ENCODE results near the gene TMEM151B.
"Not testable (repeated sequence)": the region's sequence is repeated elsewhere in the genome, so short reads cannot be mapped to it uniquely, and the experiment has no call there.

Gene TMEM151B

DNA sequence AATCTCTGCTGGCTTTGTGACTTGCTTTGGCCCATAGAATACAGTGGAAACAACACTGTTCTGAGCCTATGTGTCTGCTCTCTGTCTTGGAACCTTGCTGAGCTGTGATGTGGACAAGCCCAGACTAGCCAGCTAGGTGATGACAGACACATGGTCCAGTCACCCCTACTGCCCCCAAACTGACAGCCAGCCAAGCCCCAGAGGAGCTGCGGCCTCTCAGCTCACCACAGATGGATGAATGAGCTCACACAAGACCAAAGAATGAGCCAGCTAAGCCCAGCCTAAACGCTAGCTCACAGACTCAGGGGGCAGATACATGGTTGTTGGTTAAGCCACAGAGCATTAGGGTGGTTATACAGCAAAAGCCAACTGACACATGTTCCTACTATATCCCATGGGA, 38.8 kb downstream of the TMEM151B start:
- DNase-seq, result no peak

DNA sequence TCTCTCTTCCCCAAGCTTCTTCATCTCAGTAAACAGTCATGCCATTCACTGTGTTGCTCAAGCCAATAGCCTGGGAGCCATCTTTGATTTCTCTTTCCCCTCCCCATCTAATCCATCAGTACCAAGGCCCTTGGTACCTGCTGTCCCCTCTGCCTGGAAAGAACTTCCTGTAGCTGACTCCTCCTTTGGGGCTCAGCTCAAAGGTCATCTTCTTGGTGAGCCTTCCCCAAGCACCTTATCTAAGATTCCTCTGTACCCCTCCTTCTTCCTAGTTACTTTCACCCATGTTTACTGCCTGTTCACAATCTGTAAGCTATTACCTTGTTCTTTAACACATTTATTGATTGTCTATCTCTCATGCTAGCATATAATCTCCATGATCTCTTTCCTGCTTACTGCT, 39.4 kb downstream of the TMEM151B start:
- DNase-seq, result no peak

DNA sequence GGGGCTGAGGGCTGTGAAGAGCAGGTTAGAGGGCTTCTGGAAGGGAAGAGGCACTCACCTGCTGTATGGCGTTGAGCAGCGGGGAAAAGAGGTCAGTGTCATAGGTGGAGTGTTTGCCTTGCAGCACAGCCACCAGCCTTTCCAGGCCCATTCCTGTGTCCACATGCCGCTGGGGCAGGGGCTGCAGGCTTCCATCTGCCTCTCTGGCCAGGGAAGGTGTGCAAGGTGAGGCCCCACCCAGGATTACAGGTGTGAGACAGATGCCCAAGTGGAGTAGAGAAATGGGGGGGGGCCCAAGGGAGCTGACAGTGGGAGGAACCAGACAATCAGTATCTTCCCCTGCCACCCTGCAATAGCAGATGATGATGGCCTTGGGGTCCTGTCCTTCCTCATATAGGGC, 40.0 kb downstream of the TMEM151B start:
- no peak for DNase-seq

DNA sequence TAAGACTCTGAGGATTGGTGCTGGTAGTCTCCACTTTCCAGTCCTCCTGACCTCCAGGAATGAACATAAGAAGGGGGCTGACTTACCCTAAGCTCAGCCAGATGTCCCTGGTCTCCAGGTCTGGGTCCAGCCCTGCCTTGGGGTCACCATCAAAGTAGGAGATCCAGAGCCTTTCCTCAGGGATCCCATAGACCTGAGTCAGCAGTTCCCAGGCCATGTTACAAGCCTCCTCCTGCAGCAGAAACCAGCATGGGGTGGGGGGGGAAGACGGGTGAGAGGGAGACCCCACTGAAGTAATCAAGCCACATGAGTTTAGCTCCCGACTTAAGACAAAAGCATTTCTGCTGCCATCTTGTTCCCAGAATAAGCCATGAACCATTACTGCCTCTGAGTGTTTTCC, 41.1 kb downstream of the TMEM151B start:
- no peak for DNase-seq

DNA sequence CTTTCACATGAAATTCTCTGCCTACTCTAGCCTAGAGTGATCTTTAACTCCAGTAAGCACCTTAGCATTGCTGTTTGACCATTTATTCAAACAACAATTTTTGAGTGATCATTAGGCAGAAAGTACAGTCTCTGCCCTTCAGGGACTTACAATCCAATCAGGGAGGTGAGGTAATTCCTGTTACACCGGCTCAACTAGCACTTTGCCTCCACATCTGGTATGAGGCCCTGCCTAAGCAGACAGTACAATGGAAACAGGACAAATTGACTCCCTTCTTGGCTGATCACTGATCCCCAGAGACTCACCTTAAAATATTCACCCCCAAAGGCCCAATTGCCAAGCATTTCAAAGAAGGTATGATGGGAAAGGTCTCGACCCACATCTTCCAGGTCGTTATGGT, 41.5 kb downstream of the TMEM151B start:
- DNase-seq, result no peak

DNA sequence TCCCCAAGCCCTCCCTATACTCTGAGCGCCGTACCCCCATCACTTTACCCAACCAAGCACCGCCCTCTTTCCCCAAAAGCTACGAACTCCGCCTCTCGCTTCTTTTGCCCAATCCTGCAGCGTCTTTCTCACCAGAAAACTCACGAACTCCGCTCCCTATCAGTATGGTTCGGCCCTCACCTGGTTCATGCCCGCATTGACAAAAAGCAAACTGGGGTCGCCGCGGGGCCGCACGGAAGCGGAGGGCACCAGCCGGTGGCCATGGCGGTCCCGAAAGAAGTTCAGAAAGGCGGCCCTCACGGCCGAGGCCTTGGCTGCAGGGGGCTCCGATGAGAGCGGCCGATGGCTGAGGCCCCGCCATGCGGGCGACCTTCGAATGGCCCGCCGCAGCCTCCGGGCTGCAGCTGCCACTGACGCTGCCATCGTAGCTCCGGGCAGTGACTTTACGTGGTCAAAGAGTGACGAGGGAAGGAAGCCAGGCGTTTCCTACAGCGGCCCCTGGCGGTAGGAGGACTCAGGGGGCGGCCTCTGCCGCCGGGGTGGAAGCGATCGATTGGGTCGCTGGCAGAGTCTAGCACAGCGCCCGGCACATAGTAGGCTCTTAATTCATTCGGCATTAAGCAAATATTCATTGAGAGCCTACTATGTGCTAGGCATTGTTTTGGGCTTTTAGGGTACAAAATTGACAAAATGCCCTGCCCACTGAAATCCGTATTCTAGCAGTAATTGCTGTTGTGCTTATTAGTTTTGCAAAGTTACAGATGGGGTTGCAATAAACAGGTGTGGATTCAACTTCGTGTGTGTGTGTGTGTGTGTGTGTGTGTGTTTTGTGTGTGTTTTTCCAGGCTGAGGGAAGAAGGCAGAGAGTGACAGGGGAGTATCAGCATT, 42.9 kb downstream of the TMEM151B start, which contains the start of gene AARS2:
Gene AARS2, minus strand, starts transcription at position 447 of the 888 bp plus-strand sequence. Its CDS starts 24 bp downstream, at position 423.
- DNase-seq, result peak; percentile 95

DNA sequence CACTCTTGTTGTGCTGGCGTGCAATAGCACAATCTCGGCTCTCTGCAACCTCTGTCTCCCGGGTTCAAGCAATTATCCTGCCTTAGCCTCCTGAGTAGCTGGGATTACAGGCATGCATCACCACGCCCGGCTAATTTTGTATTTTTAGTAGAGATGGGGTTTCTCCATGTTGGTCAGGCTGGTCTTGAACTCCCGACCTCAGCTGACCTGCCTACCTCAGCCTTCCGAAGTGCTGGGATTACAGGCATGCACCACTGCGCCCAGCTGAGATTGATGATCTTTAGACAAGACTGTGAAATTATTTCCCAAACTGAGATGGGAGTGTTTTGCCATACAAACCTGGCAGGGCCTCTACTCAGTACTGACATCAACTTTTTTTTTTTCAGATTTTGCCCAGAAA, 44.4 kb downstream of the TMEM151B start:
- not testable (repeated sequence) for DNase-seq

DNA sequence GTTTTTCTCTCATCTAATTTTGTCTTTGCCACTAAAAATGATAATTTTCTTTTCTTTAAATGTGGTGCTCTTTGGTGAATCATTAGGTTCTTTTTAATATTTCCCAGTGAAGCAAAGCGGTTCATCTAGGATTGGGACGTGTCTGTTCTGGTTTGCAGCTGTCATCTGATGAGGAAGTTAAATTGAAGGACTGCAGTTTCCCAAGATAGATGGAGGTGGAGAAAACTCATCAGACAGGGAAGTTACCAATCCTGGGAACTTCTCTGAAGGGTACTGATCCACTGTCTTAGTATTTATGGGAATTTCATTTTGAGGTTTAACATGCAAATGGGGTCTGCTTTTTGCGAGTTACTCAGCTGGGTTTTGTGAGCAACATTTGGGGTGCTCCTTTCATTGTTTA, 45.3 kb downstream of the TMEM151B start:
- DNase-seq, result no peak

DNA sequence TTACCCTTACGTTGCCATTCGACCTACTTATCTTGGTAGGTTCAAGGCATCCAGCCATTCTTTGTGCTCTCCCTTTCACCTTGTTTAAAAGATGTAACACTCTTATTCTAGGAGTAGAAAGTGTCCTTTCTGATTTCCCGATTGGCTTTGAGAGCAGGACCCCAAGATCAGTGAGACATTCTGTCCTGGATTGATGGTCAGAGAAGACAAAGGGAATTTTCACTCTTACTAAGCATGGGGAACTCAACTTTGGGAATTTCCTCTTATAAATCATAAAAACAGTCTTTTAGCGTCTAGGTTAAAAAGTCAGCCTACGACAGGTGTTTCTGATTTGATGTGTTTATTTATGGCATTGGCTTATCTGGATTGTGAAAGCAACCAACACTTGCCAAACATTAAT, 45.7 kb downstream of the TMEM151B start:
- no peak for DNase-seq

DNA sequence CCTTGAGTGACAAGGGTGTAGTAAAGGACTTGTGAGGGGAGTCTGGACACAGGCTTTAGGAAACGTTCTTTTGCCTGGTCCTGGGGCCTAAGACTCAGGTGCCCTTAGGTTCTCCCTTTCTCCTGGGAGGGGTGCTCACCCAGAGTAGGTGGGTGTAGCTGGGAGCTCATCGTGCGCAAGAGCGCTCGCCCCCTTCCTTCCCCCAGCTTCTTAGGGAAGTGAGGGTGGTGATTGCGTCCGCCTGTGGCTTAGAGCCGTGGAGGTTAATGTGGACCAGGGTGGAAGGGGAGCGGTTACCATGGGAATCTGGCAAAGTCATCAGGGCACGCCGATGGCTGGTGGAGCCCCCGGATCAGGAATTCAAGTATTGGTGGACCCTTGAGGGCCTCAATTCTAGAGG, 46.2 kb downstream of the TMEM151B start:
- DNase-seq, result no peak

DNA sequence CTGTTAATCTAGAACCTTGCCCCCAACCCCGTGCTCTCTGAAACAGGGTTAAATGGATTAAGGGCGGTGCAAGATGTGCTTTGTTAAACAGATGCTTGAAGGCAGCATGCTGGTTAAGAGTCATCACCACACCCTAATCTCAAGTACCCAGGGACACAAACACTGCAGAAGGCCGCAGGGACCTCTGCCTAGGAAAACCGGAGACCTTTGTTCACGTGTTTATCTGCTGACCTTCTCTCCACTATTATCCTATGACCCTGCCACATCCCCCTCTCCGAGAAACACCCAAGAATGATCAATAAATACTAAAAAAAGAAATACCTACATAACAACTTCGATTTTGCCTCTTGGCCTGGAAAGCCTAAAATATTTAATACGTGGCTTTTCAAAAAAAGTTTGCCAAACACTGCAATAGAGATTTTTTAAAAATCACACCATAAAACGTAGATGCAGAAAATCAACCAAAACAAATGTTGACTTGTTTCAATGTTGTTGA, 46.9 kb downstream of the TMEM151B start:
- not testable (repeated sequence) for DNase-seq

DNA sequence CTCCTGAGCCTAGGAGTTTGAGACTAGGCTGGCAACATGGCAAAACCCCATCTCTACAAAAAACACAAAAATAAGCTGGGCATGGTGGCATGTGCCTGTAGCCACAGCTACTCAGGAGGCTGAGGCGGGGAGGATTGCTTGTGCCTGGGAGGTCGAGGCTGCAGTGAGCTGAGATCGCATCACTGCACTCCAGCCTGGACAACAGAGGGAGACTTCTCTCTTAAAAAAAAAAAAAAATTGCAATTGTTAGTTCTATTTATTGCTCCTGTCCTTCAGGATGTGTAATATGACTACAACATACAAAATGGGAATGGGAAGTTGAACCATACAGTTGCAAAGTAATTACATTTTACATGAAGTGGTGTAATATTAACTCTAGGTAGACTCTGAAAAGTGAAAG, 51.0 kb downstream of the TMEM151B start:
- DNase-seq, result no peak

DNA sequence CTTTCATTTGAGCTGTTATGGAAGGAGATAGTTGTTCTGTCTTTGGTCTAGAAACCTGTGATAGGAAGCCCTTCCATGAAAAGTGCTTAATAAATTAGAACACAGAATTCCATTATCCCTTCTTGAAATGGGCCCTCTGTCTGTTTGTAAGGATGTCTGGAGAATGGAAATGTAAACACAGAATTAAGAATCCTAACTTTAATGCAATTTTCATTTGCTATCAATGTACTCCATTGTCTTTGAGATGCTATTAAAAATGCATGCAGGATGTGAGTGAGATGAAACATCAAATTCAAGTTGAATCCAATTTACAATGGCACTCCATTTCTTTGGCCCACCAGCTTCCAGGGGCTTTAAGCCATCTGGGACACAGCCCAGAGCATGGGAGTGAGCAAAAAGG, 56.8 kb downstream of the TMEM151B start:
- DNase-seq, result no peak

DNA sequence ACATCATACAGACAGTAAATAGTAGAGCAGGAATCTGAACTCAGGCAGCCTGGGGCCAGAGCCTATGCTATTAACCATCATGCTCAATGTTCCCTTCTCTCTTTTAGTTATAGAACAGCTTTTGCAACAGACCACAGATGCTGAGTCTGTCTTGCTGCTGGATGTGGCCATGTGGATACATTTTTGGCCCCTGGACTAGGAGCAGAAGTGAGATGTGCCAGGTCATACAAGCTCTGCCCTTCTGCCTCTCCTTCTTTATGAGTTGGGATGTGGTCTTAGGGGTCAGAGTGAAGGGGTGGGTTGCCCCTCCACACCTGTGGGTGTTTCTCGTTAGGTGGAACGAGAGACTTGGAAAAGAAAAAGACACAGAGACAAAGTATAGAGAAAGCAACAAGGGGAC, 57.5 kb downstream of the TMEM151B start:
- no peak for DNase-seq

DNA sequence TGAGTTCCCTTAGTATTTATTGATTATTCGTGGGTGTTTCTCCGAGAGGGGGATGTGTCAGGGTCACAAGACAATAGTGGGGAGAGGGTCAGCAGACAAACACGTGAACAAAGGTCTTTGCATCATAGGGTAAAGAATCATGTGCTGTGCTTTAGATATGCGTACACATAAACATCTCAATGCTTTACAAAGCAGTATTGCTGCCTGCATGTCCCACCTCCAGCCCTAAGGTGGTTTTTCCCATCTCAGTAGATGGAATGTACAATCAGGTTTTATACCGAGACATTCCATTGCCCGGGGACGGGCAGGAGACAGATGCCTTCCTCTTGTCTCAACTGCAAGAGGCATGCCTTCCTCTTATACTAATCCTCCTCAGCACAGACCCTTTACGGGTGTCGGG, 58.0 kb downstream of the TMEM151B start:
- not testable (repeated sequence) for DNase-seq

DNA sequence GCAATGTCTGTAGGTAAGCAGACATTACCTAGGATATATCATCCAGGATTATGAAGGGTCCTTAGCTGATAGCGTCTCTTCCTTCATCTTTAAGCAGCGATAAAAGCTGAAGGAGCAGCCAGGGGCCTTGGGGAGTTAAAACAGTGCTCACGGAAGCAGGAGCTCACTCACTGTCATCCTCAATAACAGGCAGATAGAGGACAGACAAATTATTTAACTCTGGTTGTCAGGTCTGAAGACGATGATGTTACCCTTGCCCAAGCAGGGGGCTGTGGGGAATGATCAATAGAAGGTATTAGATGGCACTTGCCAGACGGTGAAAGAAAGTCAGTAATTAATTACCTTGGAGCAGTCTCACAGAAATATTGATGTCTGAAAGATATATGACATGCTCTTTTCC, 59.6 kb downstream of the TMEM151B start:
- no peak for DNase-seq

DNA sequence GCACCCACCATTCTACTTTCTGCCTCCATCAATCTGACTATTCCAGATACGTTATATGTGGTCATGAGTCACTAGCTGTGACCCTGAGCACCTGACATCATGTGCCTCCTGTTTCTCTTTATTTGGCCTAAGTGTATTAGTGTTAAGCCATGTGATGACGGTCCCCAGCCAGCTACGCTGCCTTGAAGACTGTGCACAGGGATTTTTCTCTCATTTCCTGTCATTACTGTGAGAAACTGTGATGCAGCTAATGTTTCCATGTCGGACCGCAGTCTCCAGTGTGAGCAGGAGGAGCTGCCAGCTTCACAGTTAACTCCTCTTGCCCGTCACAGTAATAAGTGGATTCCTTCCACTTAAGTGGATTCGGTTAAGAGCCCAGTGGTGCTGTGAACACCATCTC, 62.3 kb downstream of the TMEM151B start:
- no peak for DNase-seq

DNA sequence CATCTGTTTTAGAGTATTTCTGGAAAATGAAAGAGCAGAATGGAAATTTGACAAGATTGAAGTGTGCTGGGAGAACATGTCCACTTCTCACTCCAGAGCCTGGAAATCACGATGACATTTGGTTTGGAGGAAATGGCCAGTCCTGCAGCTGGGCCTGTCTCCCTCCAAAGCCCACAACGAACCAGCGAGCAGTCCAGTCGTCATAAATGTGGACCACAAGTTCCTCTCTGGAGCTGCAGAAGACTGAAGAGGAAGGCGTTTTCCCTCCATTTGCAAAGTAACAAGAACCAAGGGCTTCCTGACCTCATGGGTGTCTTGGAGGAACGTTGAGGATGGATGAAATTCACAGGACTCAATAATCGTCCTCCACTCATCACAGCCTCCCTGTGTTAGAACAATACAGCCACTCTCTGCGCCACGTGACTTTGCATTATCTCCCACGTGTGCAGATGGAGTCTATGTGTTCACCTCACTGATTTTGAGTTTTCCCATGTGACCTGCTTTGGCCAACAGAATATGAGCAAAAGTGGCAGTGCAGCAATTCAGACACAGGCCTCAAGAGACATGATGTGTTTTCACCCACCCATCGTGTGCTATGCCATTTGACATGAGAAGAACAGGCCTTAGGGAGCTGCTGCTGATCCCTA, 63.1 kb downstream of the TMEM151B start:
- no peak for DNase-seq

DNA sequence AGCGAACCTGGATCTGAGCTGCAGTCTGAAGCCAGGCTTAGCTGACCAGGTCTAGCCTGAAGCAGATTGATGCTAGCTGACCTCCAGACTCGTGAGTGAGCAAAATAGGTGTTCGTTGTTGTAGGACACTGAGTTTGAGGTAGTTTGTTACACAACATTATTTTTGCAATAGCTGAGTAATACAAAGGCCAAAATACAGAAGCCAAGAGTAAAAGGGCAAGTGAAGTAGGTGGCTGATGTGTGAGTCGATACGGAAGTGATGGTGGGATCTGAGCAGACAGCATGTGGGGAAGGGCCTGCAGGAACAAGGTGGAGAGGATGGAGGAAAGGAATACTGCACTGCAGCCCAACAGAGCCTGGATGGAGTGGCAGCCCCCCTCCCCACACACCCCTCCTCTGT, 63.7 kb downstream of the TMEM151B start:
- no peak for DNase-seq

DNA sequence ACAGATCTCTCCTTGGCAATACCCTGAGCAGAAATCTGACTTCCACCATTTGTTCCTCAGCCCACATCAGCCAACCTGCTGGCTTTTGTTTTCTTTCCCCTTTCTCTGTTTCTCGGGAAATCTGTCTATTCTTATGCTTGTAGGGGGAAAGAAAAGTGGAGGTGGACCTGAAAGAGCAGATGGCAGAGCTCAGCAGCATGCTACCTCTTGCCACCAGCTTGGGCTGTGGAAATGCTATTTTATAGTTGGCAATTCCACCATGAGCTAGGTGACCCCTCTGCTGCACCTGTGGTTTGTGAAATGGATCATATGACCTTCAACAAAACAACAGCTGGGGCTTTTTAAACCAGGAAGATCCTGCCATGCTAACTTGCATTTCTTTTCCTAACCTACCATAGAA, 65.4 kb downstream of the TMEM151B start:
- no peak for DNase-seq

DNA sequence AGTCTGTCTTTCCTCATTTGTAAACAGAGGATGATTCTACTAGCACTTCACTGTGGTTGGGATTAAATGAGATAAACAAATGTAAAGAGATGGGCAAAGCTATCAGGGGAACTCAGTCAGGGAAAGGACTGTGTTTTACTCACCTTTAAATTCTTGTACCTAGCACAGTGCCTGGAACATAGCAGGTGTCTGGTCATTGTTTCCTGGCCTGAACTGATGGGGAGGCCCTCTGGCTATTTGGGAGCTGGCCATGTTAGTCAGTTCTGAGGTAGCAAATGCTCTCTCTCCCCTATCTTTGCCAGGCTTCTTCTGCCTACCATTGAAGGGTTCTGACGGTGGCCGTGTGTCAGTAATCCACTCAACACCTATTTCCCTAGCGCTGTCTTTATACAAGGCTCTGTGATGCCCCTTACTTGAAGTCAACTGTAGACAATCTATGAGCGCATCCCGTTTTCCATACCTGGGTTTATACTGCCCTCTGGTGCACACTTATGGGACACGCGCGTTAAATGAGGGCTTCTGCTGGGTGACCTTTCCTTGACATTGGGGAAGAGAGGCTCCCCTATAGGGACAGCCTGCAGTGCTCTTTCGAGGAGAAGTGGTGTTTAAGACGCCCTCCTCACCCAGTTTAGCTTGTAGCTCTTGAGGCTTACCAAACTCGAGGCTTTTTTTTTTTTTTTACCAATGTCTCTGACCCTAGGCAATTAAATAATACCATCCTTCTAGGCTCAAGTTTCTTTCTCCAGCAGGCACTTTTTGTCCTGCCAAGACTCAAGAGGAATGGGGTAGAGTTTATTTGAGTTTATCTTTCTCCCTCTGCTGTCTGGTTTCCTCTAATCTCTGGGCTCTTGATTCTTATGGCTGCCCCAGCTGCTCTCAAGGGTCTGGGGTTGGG, 68.2 kb downstream of the TMEM151B start:
- DNase-seq, result peak; percentile 79

DNA sequence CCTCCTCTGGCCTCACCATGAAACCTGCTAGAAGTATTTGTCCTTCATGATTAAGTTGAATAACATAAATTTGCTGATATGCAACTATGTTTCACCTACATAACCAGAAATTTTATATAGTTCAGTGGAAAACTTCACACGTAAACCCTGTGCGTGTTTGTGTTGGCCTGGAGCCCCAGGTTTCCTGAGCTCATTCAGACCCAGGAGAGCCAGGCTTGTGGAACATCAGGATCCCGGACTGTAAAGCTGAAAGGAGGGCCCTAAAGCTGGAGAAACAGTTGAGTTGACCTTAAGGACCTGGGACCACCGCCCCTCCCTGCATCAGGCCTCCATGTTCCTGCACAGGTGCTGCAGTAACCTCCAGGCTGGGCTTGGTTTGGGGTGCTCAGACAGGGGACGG, 69.1 kb downstream of the TMEM151B start:
- DNase-seq, result no peak
